Brain microvascular endothelial cell (primary cell): ENCODE results near the gene NKAP.
"Not testable (repeated sequence)": the region's sequence is repeated elsewhere in the genome, so short reads cannot be mapped to it uniquely, and the experiment has no call there.

Source experiments
- DNase-seq: peaks from one replicate; pipeline ENCODE4 v3.0.0-alpha.2; 2020
- H3K27ac ChIP-seq: fragments of 250-450 bp; sonication (Bioruptor Pico); 2 replicates; pipeline ENCODE4 v1.5.1; 2020; ENCODE audit warnings: mild to moderate bottlenecking, moderate library complexity
- H3K27me3 ChIP-seq: fragments of 250-450 bp; sonication (Bioruptor Pico); replicated peaks from 2 replicates; pipeline ENCODE4 v1.5.1; 2020; ENCODE audit warnings: mild to moderate bottlenecking
- H3K36me3 ChIP-seq: fragments of 250-450 bp; sonication (Bioruptor Pico); replicated peaks from 2 replicates; pipeline ENCODE4 v1.5.1; 2020; ENCODE audit warnings: mild to moderate bottlenecking
- H3K4me3 ChIP-seq: 2 replicates; pipeline ENCODE4 v1.5.1; 2011; ENCODE audit warnings: low read depth, mild to moderate bottlenecking, control low read depth, low read length, moderate library complexity
- CTCF ChIP-seq: IDR thresholded peaks from 2 replicates; pipeline ENCODE4 v1.5.1; 2011; ENCODE audit warnings: low read depth, mild to moderate bottlenecking, moderate library complexity, low read length, control low read depth, inconsistent platforms; ENCODE audit errors: missing control alignments
- in situ Hi-C: cut with HindIII; loops from 2 replicates; pipeline ENCODE4 v1.10.0; 2017; ENCODE audit warnings: low sequenced_read_pairs, low pct_ligation_motif_present

Gene NKAP

GRCh38 chrX:119917877-119918276 lies 25.7 kb downstream of the NKAP start:
- no peak for DNase-seq
- in situ Hi-C loops: no loop called here
- Histone ChIP-seq H3K27me3 (no peaks in the 10 kb centered on the region), H3K4me3 (no peak overlapping the region), H3K36me3 (no peaks in the 10 kb centered on the region), H3K27ac (no peak overlapping the region)
- TF ChIP-seq CTCF: no peak

DNA sequence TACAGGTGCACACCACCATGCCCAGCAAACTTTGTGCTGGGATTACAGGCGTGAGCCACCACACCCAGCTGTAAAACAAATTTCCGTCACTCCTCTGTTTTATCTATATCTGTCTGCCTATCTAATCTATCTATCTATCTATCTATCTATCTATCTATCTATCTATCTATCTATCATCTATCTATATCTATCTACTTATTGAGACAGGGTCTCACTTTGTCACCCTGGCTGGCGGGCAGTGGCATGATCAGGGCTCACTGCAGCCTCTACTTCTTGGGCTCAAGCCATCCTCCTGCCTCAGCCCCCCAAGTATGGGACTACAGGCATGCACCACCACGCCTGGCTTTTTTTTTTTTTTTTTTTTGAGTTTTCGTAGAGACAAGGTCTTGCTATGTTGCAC lies 27.2 kb downstream of the NKAP start:
- H3K36me3 ChIP-seq: no peaks in the 10 kb centered on the region
- no peak overlapping the region for H3K4me3 ChIP-seq
- no peak for TF ChIP-seq CTCF
- H3K27me3 ChIP-seq: no peaks in the 10 kb centered on the region
- H3K27ac ChIP-seq: no peak overlapping the region
- in situ Hi-C loops: no loop called here
- no peak for DNase-seq

GRCh38 chrX:119900976-119901375 lies 42.6 kb downstream of the NKAP start:
- in situ Hi-C loops: no loop called here
- DNase-seq: no peak
- H3K27ac ChIP-seq: no peak overlapping the region
- H3K27me3 ChIP-seq: no peaks in the 10 kb centered on the region
- no peaks in the 10 kb centered on the region for H3K36me3 ChIP-seq
- TF ChIP-seq CTCF: no peak
- no peak overlapping the region for H3K4me3 ChIP-seq

DNA sequence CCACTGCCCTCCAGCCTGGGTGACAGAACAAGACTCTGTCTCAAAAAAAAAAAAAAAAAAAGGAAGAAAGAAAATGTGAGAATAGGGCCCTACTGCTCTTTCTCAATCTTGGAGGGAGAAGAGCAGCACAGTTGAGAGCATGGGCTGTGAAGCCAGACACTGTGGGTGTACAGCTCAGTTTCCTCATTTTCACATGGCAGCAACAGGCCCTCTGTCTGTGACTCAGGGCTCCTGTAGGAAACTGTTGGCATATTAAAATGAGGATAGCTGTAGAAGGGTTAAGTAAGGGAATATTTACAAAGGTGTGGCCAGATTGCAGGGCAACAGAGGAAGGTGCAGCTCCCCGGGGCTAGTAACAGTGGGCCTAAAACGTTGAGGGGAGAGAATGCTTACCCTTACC lies 44.4 kb downstream of the NKAP start:
- no peaks in the 10 kb centered on the region for H3K27me3 ChIP-seq
- DNase-seq: no peak
- no peak overlapping the region for H3K27ac ChIP-seq
- no peaks in the 10 kb centered on the region for H3K36me3 ChIP-seq
- in situ Hi-C loops: no loop called here
- no peak overlapping the region for H3K4me3 ChIP-seq
- no peak for TF ChIP-seq CTCF

DNA sequence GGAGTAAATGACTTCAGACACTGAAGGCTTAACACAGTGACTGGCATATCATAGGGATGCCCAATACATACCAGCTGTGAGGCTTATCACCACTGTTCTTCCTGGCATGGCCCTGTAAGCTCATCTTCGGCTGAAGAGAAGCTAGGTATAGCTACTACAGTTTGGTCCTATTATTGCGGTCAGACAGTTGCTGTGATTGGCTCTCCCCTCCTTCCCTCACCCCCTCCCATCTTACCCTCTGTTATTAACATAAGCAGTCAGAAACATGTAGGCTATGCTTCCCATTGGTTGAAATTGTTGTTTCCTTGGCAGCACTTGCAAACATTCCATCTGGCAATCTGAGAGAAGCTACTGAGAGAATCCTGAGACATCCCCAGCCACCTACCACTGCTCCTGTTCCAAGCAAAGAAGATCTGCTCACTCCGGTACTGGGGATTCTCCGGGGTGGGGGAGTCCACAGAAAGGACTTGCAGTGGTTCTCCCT lies 47.7 kb downstream of the NKAP start, which contains the start of gene AKAP14:
TSS of gene AKAP14 (plus strand) at position 51 of the 484 bp plus-strand sequence. CDS start 7,331 bp downstream, outside the sequence.
- Histone ChIP-seq H3K27me3 (no peaks in the 10 kb centered on the region), H3K27ac (no peak within 1 kb of the TSS), H3K4me3 (no peak within 1 kb of the TSS), H3K36me3 (no peaks in the 10 kb centered on the region)
- TF ChIP-seq CTCF: no peak
- in situ Hi-C loops: no loop called here
- DNase-seq: no peak

DNA sequence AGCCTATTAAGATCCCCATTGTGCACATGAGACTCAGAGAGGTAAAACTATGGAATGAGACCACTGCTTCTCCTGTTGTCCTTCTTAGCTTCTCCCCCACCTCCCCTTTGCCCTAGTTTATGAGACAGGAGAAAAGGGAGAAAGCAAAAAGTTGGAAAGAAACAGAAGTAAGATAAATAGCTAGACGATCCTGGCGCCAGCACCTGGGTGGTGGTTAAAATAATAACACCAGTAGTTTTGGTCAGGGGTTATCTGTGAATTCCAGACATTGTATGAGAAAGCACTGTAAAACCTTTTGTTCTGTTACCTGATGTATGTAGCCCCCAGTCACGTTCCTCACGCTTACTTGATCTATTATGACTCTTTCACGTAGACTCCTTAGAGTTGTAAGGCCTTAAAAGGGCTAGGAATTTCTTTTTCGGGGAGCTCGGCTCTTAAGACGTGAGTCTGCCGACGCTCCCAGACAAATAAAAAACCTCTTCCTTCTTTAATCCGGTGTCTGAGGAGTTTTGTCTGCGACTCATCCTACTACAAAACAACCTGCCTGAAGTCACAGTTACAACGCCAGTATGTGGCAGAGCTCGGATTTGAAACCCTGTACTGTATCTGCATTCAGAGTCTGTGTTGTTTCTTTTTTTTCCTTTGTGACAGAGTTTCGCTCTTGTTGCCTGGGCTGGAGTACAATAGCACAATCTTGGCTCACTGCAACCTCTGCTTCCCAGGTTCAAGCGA lies 51.4 kb downstream of the NKAP start:
- in situ Hi-C loops, H3K4me3 ChIP-seq, DNase-seq, H3K27me3 ChIP-seq, H3K27ac ChIP-seq, H3K36me3 ChIP-seq: not testable (repeated sequence)

GRCh38 chrX:119890626-119891025 lies 52.9 kb downstream of the NKAP start:
- H3K27ac ChIP-seq, DNase-seq, H3K27me3 ChIP-seq, H3K36me3 ChIP-seq, in situ Hi-C loops, H3K4me3 ChIP-seq: not testable (repeated sequence)
